HCT116 (cell line): Measurements from ENCODE around the gene RHD. TPM values are rescaled to one million over a fixed set of nuclear protein-coding genes. Genes with fewer than 3 reads are reported as not detected.
A peak's percentile ranks its signal among the peaks of the same experiment; 100 is the strongest.

Experiments used
- ATAC-seq: fragments of 200-7000 bp; cut with Tn5 transposase; 2 replicates; pipeline ENCODE4 v1.9.1; 2020; ENCODE audit warnings: mild to moderate bottlenecking, moderate library complexity
- BruUV-seq: library from RNA; stranded (reverse); fragments of 400-500 nt; replicated peaks from 2 replicates; lab custom pipeline; 2021; lab: Mats Ljungman, UMichigan
- CTCF ChIA-PET: fragments of 300-600 bp; sonication (Branson Sonifier 250); formaldehyde crosslinking; loops from one replicate; lab custom pipeline; 2021; ENCODE audit warnings: antibody characterized with exemption; lab: Charles Lee
- POLR2A ChIA-PET: fragments of 300-600, 350-600 bp; sonication (Branson Sonifier 250); formaldehyde crosslinking; loops from one replicate; lab custom pipeline; 2021; ENCODE audit warnings: antibody characterized with exemption; lab: Charles Lee
- RAD21 ChIA-PET, 2 experiments: fragments of 300-600 bp; sonication (Branson Sonifier 250); formaldehyde crosslinking; loops; one replicate each; lab custom pipeline; 2023; ENCODE audit warnings: low total read pairs in 2 of 2; ENCODE audit not compliant: uncharacterized antibody in 2 of 2, unreplicated experiment in 2 of 2, low non-redundant PET in 1 of 2; lab: Charles Lee
- DNase-seq: peaks from one replicate; pipeline ENCODE4 v3.0.0-alpha.2; 2010; ENCODE audit warnings: low read depth, low spot score
- H2AFZ ChIP-seq: fragments of 200-600 bp; shearing (Covaris generic), sonication (generic); 2 replicates; pipeline ENCODE4 v1.6.1; 2017; ENCODE audit warnings: low read depth, mixed run types, mixed read lengths, antibody characterized with exemption, low read length; ENCODE audit not compliant: poor library complexity, severe bottlenecking
- H3K27ac ChIP-seq: 2 replicates; pipeline ENCODE4 v1.5.1; 2012; ENCODE audit warnings: low read depth, low read length
- H3K27me3 ChIP-seq: fragments of 200-600 bp; sonication (generic); 2 replicates; pipeline ENCODE4 v1.6.1; 2016; ENCODE audit warnings: mixed run types, low read length, mixed read lengths; ENCODE audit not compliant: insufficient read depth
- H3K36me3 ChIP-seq, 2 experiments: fragments of 200-500 bp in 1 of 2; fragments of 200-600 bp in 1 of 2; sonication (Bioruptor generic) in 1 of 2; sonication (generic) in 1 of 2; 2 replicates each; pipeline versions ENCODE4 v1.5.1 to v1.6.1; 2014 to 2016; ENCODE audit warnings: low read length in 2 of 2, inconsistent platforms in 1 of 2, mixed read lengths in 1 of 2, mixed run types in 1 of 2; ENCODE audit not compliant: insufficient read depth in 2 of 2, control insufficient read depth in 1 of 2
- H3K4me1 ChIP-seq, 2 experiments: fragments of 200-600 bp in 1 of 2; sonication (generic) in 1 of 2; 2 replicates each; pipeline versions ENCODE4 v1.5.1 to v1.6.1; 2012 to 2017; ENCODE audit warnings: low read length in 2 of 2, inconsistent platforms in 1 of 2, mild to moderate bottlenecking in 1 of 2, mixed read lengths in 1 of 2, mixed run types in 1 of 2, moderate library complexity in 1 of 2; ENCODE audit not compliant: insufficient read depth in 2 of 2, control insufficient read depth in 1 of 2
- H3K4me2 ChIP-seq: fragments of 200-600 bp; sonication (generic); 2 replicates; pipeline ENCODE4 v1.6.1; 2017; ENCODE audit warnings: mixed run types, low read length, mixed read lengths
- H3K4me3 ChIP-seq, 2 experiments: fragments of 200-600 bp in 1 of 2; sonication (generic) in 1 of 2; replicated peaks in 1 of 2; 2 replicates each; pipeline ENCODE4 v1.5.1; 2011 to 2016; ENCODE audit warnings: low read length in 2 of 2, control low read depth in 1 of 2, low read depth in 1 of 2, mild to moderate bottlenecking in 1 of 2, mixed read lengths in 1 of 2, mixed run types in 1 of 2
- H3K79me2 ChIP-seq: fragments of 200-600 bp; sonication (generic); 2 replicates; pipeline ENCODE4 v1.6.1; 2017; ENCODE audit warnings: mild to moderate bottlenecking, mixed run types, low read length, moderate library complexity, mixed read lengths; ENCODE audit not compliant: insufficient read depth
- H3K9ac ChIP-seq: fragments of 200-600 bp; sonication (generic); 2 replicates; pipeline ENCODE4 v1.6.1; 2016; ENCODE audit warnings: low read length, mixed read lengths
- H3K9me2 ChIP-seq: fragments of 200-600 bp; sonication (generic), shearing (Covaris generic); 2 replicates; pipeline ENCODE4 v1.6.1; 2017; ENCODE audit warnings: mixed run types, mild to moderate bottlenecking, moderate library complexity; ENCODE audit not compliant: insufficient read depth
- H3K9me3 ChIP-seq, 2 experiments: fragments of 200-500 bp in 1 of 2; fragments of 200-600 bp in 1 of 2; sonication (Bioruptor generic) in 1 of 2; sonication (generic) in 1 of 2; 2 replicates each; pipeline ENCODE4 v1.6.1; 2014 to 2017; ENCODE audit warnings: low read length in 2 of 2, mixed read lengths in 2 of 2, inconsistent platforms in 1 of 2, low read depth in 1 of 2, mild to moderate bottlenecking in 1 of 2, mixed run types in 1 of 2, moderate library complexity in 1 of 2; ENCODE audit not compliant: control insufficient read depth in 1 of 2, insufficient read depth in 1 of 2
- H4K20me1 ChIP-seq: fragments of 200-600 bp; sonication (generic), shearing (Covaris generic); 2 replicates; pipeline ENCODE4 v1.6.1; 2017; ENCODE audit warnings: mixed run types, mild to moderate bottlenecking, moderate library complexity; ENCODE audit not compliant: insufficient read depth
- EZH2 ChIP-seq: fragments of 200-600 bp; sonication (generic); IDR thresholded peaks from 2 replicates; pipeline ENCODE4 v1.6.1; 2017; ENCODE audit warnings: antibody characterized with exemption, mixed run types
- JUND ChIP-seq: IDR thresholded peaks from 2 replicates; pipeline ENCODE4 v1.6.1; 2012
- POLR2AphosphoS5 ChIP-seq: IDR thresholded peaks from 2 replicates; pipeline ENCODE4 v1.6.1; 2011; ENCODE audit warnings: mild to moderate bottlenecking, low read depth, low read length, moderate library complexity
- REST ChIP-seq: IDR thresholded peaks from 2 replicates; pipeline ENCODE4 v1.6.1; 2012; ENCODE audit warnings: low read depth
- TCF7L2 ChIP-seq: IDR thresholded peaks from 2 replicates; pipeline ENCODE4 v1.7.0; 2011; ENCODE audit warnings: borderline replicate concordance, inconsistent platforms; ENCODE audit not compliant: insufficient read depth, insufficient read length; ENCODE audit errors: extremely low read depth
- ZNF274 ChIP-seq: fragments of 200-500 bp; sonication (Bioruptor generic); IDR thresholded peaks from 2 replicates; pipeline ENCODE4 v1.6.1; 2014; ENCODE audit warnings: mild to moderate bottlenecking, low read depth, low read length, inconsistent platforms
- intact Hi-C: fragments of 100-400 bp; cut with micrococcal nuclease; formaldehyde crosslinking; loops from 2 replicates; pipeline ENCODE4 v1.10.0; 2022
- total RNA-seq: library from RNA; stranded (reverse); gene quantifications from one replicate; pipeline ENCODE4 v1.2.1, GENCODE V29; 2021; ENCODE audit not compliant: unreplicated experiment

Gene RHD
- total RNA-seq, 1 experiment from 2014 or later = not detected

- Histone ChIP-seq H3K4me2 (peak overlapping the region; percentile 96), H2AFZ (no peak overlapping the region), H3K36me3 (peaks cover 18 to 34% of the 10 kb centered on the region in 2 experiments), H3K27ac (no peak overlapping the region), H3K4me1 (peaks cover 17 to 26% of the 10 kb centered on the region in 2 experiments), H4K20me1 (peaks cover 17% of the 10 kb centered on the region; the same call in 1 of the 2 replicates), H3K27me3 (no peaks in the 10 kb centered on the region), H3K4me3 (peak overlapping the region; percentile 93 to 98; a peak in 3 of 4 replicates), H3K9me2 (no peaks in the 10 kb centered on the region), H3K9me3 (no peaks in the 10 kb centered on the region), H3K9ac (no peak overlapping the region), H3K79me2 (peaks cover 55% of the 10 kb centered on the region)
- POLR2A ChIA-PET = interaction anchor here (2.1 kb wide), 1 partner anchor 13 kb away, joined by 8 read pairs; the partner anchor contains the start of gene SYF2
- intact Hi-C loops = loop anchor here (5.0 kb wide), 1 partner anchor 97 kb away; no protein-coding TSS in a partner anchor
- no peak for DNase-seq
- no TSS peak for BruUV-seq
- ATAC-seq = no peak
- CTCF ChIA-PET = interaction anchor here (1.5 kb wide), 1 partner anchor 17 kb away, joined by 3 read pairs; no protein-coding TSS in a partner anchor
- TF ChIP-seq JUND (no peak), POLR2AphosphoS5 (no peak), REST (no peak), ZNF274 (no peak), EZH2 (no peak), TCF7L2 (no peak)
- RAD21 ChIA-PET = no interaction called here
Measured at GRCh38 chr1:25245393-25245792, 26.9 kb upstream of the RHD start.
